ENCODE data around the gene SHC1.
A peak's percentile ranks its signal among the peaks of the same experiment; 100 is the strongest.

Gene SHC1, protein sequence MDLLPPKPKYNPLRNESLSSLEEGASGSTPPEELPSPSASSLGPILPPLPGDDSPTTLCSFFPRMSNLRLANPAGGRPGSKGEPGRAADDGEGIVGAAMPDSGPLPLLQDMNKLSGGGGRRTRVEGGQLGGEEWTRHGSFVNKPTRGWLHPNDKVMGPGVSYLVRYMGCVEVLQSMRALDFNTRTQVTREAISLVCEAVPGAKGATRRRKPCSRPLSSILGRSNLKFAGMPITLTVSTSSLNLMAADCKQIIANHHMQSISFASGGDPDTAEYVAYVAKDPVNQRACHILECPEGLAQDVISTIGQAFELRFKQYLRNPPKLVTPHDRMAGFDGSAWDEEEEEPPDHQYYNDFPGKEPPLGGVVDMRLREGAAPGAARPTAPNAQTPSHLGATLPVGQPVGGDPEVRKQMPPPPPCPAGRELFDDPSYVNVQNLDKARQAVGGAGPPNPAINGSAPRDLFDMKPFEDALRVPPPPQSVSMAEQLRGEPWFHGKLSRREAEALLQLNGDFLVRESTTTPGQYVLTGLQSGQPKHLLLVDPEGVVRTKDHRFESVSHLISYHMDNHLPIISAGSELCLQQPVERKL

DNA sequence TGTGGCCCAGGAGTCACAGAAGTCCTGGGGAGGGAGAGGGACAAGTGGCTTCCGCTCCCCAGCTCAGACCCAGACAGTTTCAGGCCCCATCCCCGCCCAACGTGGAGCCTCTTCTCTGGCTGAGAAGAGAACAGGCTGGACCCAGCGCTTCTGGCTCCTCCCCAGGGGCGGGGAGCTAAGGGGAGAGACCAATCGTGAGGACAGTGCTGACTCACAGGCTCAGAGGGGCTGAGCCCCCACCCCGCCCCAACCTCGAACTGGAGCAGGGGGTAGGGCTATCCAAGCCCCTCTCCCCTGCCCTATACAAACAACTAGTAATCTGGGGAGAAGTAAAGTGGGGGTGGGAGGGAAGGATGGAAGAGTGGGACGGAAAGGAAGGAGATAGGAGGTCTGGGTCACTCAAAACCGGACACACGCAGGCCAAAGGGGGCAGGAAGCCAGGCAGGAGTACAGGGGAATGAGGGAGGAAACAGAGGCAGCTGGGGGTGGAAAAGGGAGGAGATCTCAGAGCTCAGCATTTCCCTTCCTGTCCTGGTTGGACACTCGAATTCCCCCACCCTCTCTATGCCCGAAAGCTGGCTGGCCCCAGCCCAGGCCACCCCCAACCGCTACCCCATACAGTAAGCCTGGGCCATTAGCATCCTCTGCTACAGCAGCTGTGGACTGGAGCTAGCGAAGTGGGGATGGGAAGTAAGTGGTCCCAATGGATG is at the start of gene SHC1:
Gene SHC1 (minus strand): TSS at position 117 of the 710 bp plus-strand sequence. CDS start 221 bp downstream, outside the sequence.
- DNase-seq (ENCODE audit: low read depth): no peak

DNA sequence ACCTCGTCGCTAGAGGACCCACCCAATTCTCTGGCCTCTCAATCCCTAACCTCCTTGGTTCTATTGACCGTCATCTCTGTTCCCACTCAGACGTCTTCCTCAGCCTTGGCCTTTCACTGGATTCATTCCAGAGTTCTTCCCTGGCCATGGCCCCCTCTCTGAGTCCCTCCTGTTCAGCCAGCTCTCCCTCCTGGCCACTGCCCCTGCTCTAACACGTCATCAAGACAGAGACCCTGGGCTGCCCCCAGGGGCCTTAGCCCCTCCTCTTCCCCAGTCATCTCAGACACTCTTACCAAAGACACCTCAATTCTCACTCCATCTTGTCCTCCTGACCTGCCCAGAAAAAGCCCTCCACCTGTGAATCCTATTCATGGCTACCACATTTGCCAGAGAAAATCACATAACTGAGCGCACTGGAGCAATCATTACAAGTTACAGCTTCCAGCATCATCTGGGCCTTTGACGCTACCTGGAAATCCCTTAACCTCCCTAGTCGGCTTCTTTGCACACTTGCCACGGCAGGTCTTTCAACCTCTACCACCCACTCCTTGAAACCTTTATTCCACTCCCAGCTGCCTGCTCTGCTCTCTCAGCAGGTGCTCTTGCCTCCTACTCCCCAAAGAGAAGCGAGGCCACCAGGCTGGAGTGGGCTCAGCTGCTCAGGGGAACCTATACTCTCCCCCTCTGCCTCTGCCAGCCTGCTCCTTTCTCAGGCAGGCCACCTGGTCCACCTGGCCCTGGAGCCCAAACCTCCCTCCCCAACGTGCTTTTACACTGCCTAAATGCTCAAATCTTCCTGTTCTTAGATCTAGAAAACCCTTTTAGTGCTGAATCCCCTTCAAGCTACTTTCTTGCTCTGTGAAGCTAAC is 49.1 kb upstream of the SHC1 start:
- no peak for DNase-seq (ENCODE audit: low read depth)

DNA sequence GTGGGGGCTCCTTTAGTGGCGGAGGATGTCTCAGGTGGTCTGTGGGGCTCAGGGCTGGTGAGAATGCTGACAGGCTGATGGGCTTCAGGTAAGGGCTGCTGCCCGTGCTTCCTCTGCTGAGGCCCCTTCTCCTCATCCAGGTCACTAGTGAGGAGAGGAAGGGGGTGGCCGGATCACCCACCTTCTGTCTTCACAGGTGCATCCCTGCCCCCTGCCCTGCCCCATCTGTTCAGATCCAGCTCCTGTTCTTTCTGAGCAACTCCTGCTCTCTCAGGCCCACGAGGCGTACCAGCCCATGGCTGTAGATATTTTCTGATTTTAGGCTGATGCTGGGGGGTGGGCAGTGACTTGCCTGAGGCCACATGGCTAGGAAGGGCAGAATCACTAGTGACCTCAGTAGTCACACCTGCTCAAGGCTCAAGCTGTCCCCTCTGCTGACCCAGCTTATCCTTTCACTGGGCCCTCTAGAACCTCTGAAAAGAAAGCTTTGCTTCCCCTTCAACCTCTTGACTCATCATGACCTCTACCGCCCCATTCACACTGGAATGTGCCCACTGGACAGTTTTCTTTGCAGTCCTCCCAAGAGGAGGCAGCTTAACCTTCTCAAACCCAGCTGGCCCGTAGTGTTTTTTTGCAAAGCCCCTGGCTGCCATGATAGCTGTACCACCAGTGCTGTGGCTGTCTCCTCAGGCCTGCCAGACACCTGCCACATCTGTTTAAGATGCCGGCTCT is 48.2 kb upstream of the SHC1 start:
- DNase-seq (ENCODE audit: low read depth): no peak

DNA sequence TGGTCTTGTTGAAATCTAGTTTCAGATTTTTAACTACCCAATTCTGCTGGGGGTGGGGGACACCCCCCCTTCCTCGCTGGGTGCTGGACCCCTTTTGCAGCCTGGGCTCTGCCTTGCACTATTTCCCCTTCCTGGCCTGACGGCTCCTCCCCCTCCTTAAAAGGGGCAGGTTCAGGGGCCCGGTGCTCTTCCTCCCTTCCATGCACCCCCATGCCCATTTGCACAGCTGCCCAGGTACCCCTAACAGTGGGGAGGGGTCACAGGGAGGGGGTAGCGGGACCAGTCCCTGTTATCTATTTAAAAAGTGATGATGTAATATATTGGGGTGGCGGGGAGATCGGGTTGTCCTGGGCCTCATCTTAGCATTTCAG is 47.4 kb upstream of the SHC1 start:
- DNase-seq (ENCODE audit: low read depth): no peak

DNA sequence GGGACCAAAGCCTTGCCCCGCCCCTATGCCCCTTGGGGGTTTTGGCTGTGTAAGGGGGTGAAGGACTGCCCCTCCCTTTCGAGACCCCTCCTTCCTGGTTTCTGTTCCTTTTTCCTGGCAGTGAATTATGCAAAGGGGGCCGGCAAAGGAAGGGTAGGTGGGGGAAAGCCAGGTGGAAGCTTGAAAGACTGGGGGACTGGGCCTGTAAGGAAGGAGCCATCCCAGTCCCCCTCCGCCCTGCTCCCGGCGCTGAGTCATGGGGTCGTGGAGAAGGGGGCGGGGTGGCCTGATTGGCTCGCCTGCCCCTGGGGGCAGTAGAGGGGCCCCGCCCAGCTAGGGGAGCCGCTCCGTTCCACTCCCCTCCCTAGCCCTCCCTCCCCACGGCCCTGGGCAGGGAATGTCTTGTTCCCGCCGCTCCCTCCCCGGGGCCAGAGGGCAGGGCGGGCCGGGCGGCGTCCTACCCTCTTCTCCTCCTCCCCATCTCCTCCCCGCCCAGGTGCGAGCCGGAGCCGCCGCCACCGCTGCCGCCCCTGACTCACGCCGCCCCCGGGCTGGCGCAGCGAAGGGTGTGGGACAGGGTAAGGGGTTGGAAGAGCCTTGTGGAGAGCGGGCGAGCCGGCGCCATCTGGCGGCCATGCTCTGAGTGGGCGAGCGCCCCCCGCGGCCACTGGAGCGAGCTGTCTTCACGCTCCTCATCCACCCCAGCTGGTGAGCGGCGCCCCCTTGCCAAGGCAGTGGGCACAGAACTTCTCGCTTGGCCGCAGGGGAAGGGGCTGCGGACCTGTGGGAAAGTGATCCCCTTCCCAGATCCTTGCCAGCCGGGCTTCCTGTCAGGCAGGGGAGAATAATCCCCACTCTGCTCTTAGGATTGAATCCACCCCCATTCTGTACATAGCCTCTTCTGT is 46.7 kb upstream of the SHC1 start:
- DNase-seq (ENCODE audit: low read depth): peak; percentile 86

DNA sequence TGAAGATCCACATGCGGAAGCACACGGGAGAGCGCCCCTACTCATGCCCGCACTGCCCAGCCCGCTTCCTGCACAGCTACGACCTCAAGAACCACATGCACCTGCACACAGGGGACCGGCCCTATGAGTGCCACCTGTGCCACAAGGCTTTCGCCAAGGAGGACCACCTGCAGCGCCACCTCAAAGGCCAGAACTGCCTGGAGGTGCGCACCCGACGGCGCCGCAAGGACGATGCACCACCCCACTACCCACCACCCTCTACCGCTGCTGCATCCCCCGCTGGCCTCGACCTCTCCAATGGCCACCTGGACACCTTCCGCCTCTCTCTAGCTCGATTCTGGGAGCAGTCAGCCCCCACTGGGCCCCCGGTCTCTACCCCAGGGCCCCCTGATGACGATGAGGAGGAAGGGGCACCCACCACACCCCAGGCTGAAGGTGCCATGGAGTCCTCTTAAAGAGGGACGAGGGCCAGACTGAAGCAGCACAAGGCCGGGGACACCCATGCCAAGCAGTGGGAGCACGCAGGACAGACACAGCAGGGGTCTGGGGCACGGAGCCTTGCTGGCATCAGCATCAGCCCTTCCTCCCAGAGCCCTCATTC is 45.8 kb upstream of the SHC1 start:
- DNase-seq (ENCODE audit: low read depth): no peak

DNA sequence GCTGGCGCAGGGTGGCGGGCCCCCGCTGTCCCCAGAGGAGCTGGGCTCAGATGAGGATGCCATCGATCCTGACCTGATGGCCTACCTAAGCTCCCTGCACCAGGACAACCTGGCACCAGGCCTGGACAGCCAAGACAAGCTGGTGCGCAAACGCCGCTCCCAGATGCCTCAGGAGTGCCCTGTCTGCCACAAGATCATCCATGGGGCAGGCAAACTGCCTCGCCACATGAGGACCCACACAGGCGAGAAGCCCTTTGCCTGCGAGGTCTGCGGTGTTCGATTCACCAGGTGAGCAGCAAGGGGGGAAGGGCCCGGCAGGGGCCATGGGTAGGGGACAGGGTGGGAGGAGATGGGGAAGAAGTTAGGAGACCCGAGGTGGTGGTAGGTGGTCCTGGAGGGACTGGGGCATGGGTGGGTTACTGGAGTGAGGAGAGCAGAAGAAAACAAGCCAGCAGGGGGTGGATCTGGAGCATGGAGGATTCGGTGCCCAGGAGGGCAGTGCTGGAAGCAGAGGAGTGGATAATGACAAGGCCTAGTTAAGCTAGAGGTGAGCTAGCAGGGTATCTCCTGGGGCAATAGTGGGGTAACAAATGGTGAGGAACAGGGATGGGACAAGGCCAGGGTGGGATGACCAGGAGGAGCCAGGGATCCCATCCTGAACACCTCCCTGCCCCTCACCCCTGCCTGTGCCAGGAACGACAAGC is 45.1 kb upstream of the SHC1 start:
- DNase-seq (ENCODE audit: low read depth): no peak

DNA sequence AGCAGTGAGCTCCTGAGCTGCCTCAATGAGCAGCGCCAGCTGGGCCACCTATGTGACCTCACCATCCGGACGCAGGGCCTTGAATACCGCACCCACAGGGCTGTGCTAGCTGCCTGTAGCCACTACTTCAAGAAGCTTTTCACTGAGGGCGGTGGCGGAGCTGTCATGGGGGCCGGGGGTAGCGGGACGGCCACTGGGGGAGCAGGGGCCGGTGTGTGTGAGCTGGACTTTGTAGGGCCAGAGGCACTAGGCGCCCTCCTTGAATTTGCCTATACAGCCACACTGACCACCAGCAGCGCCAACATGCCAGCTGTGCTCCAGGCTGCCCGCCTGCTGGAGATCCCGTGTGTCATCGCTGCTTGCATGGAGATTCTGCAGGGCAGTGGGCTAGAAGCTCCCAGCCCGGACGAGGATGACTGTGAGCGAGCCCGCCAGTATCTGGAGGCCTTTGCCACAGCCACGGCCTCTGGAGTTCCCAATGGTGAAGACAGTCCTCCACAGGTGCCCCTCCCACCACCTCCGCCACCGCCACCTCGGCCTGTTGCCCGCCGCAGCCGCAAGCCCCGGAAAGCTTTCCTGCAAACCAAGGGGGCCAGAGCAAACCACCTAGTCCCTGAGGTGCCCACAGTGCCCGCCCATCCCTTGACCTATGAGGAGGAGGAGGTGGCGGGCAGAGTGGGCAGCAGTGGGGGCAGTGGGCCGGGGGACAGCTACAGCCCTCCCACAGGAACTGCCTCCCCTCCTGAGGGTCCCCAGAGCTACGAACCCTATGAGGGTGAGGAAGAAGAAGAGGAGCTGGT is 44.4 kb upstream of the SHC1 start:
- no peak for DNase-seq (ENCODE audit: low read depth)

DNA sequence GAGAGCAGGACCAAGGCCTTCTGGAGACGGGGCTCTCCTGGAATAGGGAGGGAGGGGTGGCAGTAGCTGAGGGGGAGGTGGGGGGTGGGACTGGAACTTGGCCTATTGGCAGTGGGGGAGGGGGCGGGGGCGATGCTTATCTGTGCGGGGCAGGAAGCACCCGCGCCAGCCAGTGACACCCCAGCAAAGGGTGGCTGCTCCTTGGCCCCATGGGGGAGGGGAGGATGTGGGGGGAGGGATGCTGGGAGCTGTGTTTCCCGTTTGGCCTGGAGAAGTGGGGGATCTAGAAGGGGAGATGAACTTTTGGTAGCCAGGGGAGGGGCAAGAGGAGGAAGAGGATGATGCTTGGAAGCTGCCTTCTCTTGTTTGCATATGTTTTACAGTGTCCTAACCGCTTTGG is 43.1 kb upstream of the SHC1 start:
- DNase-seq (ENCODE audit: low read depth): peak; percentile 42

DNA sequence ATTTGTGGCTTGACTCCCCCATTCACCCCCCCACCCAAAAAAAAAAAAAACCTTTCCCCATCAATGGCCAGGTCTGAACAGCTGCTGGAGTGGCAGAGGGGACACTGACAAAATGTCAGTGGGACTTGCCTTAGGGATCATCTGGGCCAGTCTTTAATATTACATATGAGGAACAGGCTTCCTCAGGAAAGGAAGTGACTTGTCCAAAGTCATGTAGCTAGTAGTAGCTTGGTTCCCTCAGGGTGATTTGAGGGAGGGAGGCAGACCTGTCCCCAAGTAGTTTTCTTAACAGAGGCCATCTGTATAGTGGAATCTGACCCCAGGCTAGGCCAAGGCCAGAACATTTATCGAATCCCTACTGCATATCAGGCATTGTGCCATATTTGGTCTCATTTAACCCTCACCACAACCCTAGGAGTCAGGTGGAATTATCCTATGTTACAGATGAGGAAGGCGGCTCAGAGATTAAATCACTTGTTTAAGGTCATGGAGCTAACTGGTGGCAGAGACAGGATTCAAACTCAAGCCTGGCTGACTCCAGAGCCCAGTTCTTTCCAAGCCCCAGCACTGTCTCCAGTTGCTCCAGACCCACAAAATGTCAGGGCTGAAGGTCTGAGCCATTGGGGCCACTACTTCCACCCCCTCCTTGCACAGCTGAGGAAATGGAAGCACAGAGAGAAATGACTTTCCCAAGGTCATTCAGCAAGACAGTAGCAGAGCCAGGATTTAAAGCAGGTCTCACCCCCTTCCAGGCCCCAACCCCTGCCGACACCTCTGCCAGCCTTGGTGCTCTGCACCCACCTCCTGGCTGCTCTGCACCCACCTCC is 42.4 kb upstream of the SHC1 start:
- no peak for DNase-seq (ENCODE audit: low read depth)

DNA sequence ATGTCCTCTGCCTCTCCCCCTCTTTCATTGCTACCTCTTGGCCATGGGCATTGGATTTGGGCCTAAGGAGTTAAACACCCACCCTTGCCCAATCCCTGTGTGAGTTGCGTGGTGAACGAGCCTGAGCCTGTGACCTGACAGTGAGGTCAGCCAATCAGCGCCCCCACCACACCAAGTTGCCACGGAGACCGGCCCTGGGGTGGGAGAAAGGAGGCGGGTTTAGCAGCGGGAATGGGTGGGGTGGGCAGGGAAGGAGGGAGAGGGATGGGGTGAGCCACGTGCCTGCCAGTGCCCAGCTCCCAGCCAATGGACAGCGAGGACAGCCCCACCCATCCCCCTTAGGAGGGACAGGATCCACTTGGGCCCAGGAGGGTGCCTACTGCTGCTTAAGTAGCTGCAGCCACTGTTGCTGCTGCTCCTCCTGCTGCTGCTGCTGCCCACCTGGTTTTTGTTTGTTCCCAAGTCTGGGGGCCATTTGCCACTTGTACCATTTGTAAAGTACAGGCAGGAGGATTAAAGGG is 41.5 kb upstream of the SHC1 start:
- DNase-seq (ENCODE audit: low read depth): no peak

DNA sequence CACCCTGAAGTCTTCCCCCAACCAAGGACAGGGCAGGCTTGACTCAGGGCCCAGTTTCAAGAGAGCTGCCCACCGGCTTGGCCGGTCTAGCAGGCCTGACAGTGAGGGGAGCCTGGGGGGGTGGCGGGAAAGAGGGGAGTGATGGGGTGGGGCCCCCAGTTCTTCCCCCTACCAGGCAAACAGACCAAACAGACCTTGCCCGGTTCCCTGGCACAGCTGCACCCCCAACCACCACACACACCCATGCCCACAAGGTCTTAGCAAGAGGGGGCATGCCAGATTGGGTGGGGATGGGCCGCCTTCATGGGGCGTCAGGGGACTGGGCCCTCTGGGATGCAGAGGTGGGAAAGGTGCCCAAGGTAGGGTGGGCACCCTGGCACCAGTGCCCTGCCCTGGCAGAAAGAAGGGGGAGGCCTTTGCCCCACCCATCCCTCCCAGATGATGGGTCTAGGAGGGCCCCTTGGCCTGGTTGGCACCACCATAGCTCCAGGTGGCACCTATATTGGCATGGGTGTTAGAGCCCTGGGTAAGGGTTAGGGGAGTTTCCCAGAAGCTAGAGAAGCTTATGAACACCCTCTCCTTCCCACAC is 41.0 kb upstream of the SHC1 start:
- DNase-seq (ENCODE audit: low read depth): no peak

DNA sequence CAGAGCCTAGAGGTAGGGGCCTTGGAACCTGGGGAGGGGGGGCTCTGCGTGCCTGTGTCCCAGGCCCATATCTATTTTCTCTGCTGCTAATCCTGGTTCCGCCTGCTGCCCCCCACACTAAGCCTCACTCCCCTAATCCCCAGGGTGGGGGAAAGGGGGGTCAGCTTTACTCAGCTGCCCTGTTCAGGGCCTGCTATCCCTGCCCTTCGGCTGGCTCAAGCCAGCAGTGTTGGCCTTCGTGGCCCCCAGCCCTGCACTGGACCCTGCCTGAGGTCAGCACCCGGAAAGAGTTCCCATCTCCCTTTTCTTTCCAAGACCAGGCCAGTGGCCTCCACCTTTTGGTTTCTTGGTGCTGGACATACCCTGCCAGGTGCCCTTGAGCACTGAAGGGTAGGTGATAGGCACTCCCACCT is 40.5 kb upstream of the SHC1 start:
- no peak for DNase-seq (ENCODE audit: low read depth)

DNA sequence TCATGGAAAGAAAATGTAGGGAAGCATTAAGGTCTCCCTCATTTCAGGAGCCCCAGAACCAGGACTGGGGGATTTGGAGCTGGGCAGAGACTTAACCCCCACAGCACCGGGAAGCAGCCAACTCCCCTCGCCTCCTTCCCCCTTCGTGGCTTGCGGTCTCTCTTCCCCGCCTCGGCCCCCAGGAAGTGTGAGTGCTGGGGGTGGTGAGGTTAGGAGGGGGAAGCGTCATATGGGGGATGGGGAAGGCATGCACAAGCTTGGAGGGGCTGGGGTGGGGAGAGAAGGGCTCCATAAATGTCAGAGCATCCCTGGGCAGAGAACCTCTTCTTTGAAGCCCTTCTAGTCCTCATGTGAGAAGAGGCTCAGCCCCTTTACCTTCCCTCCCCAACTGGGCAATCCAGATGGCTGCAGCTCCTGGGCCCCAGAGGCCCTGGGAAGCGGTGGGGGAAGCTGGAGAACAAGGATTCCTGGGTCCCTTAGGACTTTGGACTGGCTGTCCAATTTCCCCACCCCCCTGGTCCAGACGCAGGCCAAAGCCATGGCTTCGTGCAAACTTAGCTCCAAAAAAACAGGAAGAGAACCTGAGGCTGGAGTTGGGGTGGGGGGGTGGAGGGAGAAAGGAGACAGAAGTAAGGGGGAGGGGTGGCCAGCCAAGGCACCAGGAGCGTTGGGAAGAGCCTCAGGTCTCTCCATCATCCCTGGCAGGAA is 39.8 kb upstream of the SHC1 start:
- DNase-seq (ENCODE audit: low read depth): no peak

DNA sequence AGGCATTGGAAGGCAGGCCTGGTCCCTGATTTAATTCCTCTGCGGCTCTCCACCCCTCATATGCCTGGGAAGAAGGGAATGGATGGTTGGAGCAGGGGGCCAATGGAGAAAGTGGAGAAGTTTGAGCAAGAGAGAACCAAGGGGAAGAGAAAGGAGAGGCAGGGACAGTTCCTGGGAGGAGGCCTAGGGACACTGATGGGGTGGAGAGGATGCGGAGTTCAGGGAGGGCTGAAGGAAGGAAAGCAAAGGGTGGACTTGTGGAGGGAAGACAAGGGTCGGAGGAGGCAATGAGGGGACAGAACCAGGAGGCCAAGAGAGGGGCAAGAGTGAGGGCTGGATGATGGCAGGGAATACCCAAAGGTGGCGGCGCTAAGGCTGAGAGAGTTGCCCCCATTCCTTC is 39.2 kb upstream of the SHC1 start:
- no peak for DNase-seq (ENCODE audit: low read depth)

DNA sequence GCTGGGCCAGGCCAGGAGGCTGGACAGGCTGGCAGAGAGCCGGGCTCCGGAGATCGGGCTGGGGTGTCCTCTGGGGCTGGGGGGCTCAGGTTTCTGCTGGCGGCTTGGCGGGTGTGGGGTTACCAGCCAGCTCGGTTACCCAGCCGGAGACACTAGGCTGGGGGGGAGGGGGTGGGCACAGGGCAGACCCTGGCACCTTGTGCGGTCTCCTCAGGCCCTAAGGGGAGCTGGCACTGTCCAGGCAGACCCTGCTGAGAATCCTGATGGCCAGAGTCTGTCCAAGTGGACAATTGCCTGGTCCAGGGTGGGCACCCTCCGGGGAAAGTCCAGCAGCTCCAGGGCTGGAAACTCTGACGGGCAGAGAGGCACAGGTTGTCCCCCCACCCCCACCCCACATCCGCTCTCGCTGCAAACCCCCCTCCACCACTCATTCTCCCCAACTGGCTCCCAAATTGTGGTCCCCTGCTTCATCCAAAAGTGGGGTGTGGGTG is 38.7 kb upstream of the SHC1 start:
- no peak for DNase-seq (ENCODE audit: low read depth)
